NK-92 (cell line): Measurements from ENCODE around the gene SNX8.
"Not testable (repeated sequence)": the region's sequence is repeated elsewhere in the genome, so short reads cannot be mapped to it uniquely, and the experiment has no call there.

Experiments used
- DNase-seq: peaks from one replicate; lab custom pipeline; 2025; ENCODE audit not compliant: unreplicated experiment; lab: John Stamatoyannopoulos, UW

The SNX8 gene

DNA sequence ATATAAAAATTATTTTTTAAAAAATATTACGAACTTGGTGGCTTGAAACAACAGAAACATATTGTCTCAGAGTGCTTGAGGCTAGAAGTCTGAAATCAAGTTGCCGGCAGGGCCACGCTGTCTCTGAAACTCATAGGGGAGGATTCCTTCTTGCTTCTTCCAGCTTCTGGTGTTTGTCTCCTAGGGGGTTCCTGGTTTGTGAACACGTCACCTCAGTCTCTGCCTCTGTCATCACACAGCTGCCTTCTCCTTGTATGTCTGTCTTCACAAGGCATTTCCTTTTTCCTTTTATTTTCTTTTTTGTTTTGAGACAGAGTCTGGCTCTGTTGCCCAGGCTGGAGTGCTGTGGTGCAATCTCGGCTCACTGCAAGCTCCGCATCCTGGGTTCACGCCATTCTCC lies 12.7 kb upstream of the SNX8 start:
- DNase-seq = no peak

DNA sequence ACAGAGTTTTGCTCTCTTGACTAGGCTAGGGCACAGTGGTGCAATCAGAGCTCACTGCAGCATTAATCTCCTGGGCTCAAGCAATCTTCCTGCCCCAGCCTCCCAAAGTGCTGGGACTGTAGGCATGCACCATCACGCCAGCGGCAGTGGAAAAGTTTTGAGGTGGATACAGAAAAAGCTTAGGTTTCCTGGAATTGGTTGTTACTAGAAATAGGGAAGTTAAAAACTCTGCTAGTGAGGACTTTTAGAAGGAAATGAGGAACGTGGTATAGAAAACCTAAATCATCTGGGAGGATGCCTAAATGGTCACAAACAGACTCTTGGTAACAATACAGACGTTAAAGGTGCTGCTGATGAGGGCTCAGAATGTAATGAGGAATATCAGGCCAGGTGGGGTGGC lies 10.9 kb upstream of the SNX8 start:
- DNase-seq = no peak

DNA sequence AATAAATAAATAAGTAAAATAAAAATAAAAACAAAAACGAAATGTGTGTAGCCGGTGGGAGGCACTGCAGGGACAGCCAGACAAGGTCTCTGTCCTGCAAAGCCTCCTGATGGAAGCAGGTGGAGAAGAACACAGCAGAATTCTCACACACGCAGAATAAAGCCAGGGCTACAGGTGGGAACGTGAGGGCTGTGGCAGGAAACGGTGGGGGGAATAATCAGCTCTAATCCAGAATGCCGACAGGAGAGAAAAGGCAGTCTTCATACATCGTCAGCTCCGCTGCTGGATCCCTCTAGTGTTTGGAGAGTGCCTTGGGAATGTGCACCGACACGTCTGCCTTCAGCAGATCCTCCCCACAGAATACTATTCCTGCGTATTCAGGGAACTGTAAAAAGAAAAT lies 6.8 kb upstream of the SNX8 start:
- no peak for DNase-seq

DNA sequence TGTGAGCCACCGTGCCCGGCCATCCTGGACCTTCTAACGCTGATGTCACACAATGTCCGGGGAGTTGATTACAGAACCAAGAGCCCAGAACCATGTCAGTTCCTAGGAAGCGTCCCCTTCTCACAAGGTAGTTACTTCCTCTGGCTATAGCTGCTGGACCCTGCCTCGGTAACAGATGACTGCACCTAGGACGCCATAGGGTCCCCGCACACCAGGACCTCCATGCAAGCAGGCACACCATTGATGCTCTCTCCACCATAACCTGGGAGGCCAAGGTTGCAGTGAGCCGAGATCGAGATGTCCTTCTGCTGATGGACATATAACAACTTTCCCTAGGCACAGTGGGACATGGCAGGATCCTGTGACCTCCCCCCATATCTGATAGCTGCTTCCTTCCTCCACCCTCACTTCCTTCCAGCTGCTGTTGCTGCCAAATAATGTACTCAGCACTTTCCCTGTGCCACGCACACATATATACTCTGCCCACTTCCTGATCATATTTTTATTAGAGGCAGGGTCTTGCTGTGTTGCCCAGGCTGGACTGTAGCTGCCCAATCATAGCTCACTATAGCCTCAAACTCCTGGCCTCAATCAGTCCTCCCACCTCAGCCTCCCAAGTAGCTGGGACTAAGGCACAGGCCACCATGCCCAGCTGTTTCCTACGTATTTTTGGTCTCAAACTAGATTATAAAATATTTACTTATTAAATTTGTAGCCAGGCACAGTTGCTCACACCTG lies 3.5 kb upstream of the SNX8 start:
- DNase-seq = no peak

DNA sequence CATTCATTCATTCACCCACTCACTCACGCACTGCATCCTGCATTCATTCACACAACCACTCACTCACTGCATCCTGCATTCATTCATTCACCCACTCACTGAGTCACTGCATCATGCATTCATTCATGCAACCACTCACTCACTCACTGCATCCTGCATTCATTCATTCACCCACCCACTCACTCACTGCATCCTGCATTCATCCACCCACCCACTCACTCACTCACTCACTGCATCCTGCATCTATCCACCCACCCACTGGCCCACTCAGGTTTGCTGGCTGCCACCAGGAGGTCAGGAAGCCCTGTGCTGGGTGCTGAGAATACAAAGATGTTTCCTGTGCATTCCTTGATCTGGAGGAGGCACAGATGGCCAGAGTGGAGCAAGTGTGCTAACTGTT lies 2.3 kb upstream of the SNX8 start:
- no peak for DNase-seq

DNA sequence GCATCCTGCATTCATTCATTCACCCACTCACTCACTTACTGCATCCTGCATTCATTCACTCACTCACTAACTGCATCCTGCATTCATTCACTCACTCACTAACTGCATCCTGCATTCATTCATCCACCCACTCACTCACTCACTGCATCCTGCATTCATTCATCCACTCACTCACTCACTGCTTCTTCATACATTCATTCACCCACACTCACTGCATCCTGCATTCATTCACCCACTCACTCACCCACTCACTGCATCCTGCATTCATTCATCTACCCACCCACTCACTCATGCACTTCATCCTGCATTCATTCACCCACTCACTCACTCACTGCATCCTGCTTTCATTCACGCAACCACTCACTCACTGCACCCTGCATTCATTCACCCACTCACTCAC lies 1.5 kb upstream of the SNX8 start:
- DNase-seq = no peak

DNA sequence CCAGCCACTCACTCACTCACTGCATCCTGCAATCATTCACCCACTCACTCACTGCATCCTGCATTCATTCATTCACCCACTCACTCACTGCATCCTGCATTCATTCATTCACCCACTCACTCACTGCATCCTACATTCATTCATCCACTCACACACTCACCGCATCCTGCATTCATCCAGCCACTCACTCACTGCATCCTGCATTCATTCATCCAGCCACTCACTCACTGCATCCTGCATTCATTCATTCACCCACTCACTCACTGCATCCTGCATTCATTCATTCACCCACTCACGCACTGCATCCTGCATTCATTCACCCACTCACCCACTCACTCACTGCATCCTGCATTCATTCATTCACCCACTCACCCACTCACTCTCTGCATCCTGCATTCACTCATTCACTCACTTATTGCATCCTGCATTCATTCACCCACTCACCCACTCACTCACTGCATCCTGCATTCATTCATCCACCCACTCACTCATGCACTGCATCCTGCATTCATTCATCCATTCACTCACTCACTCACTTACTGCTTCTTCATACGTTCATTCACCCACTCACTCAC lies 802 bp upstream of the SNX8 start:
- not testable (repeated sequence) for DNase-seq

DNA sequence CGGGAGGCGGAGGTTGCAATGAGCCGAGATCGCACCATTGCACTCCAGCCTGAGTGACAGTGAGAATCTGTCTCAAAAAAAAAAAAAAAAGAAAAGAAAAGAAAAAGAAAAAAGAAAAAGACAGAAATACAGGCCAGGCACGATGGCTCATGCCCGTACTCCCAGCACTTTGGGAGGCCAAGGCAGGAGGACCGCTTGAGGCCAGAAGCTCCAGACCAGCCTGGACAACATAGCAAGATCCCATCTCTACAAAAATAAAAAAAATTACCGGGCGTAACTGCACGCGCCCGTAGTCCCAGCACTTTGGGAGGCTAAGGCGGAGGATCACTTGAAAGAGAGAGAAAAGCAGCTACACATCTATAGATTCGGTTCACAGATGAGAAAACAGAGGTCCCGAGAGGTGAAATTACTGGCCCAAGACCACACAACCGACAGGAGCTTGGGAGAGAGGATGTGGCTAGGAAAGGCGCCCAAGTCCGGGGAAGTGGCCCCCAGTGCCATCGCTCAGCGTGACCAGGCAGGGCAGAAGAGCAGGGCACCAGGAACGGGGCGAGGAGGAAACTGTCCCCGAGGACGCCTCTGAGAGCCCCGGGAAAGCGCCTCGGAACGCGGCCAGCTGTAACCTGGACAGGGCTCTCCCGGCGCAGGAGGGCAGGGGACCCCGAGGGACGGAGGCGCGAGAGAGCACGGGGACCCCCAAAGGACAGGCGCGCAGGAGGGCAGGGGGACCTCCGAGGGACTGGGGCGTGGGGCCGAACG lies 612 bp downstream of the SNX8 start:
- DNase-seq = no peak

DNA sequence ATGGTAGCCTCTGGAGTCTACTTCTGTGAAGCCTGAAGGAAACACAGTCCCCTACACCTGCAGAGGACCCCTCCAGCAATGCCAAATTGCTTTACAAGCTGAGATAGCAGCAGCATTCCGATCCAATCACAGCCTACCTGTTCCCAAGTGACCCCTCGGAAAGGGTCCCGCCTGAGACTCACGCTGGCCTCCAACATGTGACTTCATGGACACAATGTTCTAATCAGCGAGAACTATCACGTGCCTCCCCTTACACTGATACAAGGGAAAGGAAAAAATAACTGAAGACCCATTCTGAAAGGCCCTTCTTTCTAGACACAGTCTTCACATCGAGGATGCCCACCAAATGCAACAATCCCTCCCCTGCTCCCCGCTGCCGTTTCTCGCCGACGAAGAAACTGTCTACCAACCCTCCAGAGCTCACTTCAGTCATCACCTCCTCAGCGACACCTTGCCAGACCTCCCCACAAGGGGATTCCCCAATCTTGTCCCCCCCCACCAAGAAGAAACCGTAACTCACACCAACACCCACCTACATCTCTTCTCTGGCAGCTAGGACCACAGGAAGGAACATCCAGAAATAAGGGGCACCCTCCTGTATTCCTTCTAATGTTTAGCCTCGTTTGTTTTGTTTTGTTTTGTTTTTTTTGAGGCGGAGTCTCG lies 1.8 kb downstream of the SNX8 start:
- no peak for DNase-seq

DNA sequence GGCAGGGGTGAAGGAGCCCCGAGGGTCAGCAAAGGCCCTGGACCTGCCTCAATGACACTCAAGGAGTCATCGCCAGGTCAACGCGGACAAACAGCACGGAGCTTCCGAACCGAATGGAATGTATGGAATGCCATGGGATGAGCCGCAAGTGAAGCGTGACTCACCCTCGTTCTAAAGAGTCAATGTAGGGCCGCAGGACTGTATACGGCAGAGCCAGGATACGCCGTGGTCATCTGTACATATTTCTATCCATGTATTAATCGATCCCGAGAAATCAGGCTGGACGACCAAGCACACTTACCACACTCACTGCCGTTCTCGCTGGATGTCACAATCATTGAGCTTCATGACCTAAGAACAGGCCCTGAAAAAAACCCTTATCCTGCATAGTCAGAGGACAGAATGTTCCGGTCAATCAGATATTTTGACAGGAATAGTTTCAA lies 4.3 kb downstream of the SNX8 start:
- DNase-seq = no peak

DNA sequence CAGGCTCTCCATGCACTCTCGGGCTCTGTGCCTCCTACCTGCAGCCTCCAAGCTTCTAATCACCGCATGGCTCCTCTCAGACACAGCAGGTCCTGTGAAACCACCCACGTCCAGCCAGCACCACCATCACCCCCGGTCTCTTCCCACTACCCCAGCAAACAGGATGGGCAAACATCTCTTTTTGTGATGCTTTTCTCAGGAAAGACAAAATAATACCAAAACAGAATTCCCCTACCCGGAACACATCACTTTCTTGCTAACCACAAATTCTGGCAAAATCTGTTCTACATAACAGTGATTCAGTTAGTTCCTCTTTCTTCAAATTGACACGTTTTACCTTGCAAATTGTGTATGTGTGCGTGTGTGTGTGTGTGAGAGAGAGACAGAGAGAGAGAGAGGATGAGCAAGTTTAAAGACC lies 6.5 kb downstream of the SNX8 start:
- DNase-seq = no peak

DNA sequence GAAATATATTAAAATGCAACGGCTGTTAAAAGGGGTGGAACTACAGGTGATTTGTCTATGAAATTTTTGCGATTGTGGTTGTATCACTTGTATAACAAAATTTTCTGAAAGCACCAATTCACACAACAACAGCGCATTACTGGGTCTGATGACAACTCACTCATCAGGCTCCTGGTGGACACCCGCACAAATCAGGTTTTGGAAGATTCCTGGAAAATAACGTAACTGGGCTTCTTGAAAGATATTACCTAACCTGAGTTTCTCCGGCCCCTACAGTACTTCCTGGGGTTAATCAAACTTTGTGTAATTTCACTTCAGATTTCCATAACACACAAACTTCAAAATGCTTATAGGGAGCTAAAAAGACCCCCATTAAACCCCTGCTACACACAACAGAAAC lies 7.6 kb downstream of the SNX8 start:
- DNase-seq = no peak

DNA sequence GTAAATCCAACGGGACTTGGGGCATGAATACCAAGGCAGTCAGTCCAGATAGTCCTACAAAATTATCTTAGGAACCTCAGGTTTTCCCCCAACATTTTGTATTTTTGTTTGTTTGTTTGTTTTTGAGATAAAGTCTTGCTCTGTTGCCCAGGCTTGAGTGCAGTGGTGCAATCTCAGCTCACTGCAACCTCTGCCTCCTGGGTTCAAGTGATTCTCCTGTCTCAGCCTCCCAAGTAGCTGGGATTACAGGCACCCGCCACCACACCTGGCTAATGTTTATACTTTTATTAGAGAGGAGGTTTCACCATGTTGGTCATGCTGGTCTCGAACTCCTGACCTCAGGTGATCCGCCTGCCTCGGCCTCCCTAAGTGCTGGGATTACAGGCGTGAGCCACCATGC lies 9.0 kb downstream of the SNX8 start:
- not testable (repeated sequence) for DNase-seq

DNA sequence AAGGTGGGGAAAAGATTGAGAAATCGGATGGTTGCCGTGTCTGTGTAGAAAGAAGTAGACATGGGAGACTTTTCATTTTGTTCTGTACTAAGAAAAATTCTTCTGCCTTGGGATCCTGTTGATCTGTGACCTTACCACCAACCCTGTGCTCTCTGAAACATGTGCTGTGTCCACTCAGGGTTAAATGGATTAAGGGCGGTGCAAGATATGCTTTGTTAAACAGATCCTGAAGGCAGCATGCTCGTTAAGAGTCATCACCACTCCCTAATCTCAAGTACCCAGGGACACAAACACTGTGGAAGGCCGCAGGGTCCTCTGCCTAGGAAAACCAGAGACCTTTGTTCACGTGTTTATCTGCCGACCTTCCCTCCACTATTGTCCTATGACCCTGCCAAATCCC lies 10.7 kb downstream of the SNX8 start:
- DNase-seq = not testable (repeated sequence)

DNA sequence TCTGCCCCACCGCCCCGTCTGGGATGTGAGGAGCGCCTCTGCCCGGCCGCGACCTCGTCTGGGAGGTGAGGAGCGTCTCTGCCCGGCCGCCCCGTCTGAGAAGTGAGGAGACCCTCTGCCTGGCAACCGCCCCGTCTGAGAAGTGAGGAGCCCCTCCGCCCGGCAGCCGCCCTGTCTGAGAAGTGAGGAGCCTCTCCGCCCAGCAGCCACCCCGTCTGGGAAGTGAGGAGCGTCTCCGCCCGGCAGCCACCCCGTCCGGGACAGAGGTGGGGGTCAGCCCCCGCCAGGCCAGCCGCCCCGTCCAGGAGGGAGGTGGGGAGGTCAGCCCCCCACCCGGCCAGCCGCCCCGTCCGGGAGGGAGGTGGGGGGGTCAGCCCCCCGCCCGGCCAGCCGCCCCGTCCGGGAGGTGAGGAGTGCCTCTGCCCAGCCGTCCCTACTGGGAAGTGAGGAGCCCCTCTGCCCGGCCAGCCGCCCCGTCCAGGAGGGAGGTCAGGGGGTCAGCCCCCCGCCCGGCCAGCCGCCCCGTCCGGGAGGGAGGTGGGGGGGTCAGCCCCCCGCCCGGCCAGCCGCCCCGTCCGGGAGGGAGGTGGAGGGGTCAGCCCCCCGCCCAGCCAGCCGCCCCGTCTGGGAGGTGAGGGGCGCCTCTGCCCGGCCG lies 11.4 kb downstream of the SNX8 start:
- not testable (repeated sequence) for DNase-seq

DNA sequence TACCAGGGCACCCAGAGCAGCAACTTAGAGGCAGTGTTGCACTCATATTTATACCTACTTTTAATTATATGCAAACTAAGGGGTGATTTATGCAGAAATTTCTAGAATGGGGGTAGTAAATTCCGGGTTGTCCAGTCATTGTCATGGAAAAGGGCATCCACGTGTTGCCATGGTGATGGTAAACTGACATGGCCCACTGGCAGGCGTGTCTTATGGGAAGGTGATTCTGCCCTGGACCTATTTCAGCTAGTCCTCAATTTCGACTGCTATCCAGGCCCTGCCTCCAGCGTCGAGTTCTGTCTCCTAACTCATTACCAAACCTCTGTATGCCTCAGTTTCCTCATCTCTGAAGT lies 12.8 kb downstream of the SNX8 start:
- DNase-seq = no peak

DNA sequence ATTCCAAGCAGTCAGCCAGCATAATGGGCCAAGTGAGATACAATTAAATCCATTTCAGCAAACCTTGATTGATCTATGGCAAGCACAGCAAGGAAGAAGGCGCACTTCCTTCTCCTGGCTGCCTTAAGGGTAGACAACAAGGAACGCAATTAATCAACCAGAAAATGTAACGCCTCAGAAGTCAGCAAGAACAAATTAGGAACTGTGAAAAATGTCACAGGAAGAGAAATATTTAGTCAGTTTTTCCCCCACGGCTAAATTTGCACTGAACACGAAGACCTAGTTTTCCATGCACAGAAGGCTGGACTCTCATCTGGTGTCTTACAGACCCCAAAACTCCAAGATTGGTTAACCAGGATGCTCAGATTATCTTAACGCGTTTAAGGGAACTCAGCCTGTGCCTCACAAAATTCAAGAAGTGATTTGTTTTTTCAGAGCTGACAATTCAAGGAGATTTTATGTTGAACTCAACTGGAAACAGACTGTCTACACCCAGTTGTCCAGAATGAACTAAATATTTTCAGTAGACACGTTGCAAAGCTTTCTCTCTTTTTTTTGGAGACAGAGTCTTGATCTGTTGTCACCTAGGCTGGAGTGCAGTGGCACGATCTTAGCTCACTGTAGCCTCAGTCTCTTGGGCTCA lies 14.2 kb downstream of the SNX8 start:
- DNase-seq = no peak

DNA sequence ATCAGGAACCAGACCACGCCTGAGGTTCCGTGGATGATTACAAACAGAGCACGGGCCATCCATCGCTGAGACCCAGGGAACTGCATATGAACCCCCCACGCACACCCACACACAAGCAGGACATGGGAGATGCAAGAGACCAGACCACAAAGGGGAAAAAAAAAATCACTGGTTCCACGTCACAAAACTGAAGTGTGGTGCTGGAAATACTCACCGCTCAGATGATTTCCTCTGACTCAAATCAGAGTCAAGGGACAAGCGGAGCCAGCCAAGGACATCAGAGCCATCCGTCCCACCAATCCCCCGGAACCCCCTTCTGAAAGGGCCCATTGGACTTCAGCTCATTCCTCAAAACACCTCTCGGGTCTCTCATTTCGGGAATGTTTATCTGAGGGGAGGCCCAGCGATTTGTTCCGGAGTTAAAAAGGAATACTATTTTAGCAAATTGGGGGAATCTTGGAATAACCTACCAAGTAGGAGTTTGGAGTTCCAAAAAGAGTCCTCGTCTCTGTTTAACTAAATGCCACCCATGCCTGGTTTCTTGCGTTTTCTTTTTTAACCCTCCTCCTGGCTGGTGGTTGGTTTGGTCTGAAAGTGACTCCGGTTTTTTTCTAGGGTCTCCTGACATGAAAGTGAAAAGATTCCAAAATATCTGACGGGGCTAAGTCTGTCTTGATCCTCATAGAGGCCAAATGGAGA lies 15.0 kb downstream of the SNX8 start:
- DNase-seq = no peak

DNA sequence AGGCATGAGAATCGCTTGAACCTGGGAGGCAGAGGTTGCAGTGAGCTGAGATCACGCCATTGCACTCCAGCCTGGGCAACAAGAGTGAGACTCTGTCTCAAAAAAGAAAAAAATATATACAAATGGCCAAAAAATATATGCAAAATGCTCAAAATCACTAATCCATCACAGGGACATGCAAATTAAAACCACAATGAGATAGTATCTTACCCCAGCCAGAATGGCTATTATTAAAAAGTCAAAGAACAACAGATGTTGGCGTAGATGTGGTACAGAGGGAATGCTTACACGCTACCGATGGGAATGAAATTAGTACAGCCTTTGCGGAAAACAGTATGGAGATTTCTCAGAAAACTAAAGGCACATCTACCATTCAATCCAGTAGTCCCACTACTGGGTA lies 17.4 kb downstream of the SNX8 start:
- no peak for DNase-seq

DNA sequence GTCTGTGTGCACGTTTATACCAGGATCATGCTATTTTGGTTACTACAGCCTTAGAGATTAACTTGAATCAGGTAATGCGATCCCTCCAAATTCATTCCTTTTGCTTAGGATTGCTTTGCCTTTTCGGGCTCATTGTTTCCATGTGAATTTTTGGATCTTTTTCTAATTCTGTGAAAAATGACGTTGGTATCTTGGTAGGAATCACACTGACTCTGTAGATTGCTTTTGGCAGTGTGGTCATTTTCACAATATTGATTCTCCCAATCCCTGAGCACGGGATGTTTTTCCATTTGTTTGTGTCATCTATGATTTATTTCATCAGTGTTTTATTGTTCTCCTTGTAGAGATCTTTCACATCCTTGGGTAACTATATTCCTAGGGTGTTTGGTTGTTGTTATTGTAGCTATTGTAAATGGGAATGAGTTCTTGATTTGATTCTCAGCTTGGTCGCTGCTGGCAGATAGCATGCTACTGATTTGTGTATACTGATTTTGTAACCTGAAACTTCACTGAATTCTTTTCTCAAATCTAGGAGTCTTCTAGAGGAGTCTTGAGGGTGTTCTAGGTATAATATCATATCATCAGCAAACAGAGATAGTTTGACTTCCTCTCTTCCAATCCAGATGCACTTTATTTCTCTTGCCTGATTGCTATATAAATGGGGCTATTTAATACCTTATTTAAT lies 18.2 kb downstream of the SNX8 start:
- DNase-seq = no peak
